PC-3 (cell line): ENCODE data around the gene CCDC7.
"Not testable (repeated sequence)": the region's sequence is repeated elsewhere in the genome, so short reads cannot be mapped to it uniquely, and the experiment has no call there.

Experiments used
- CTCF ChIP-seq: fragments of 300-600 bp; sonication (generic); conservative IDR thresholded peaks from 2 replicates; pipeline ENCODE4 v1.5.1; 2017; ENCODE audit warnings: antibody characterized with exemption, low read depth, mild to moderate bottlenecking, low read length
- EZH2 ChIP-seq: fragments of 300-600 bp; sonication (generic); IDR thresholded peaks from one replicate; pipeline ENCODE4 v1.6.1; 2017; ENCODE audit warnings: antibody characterized with exemption, mild to moderate bottlenecking, low read length; ENCODE audit not compliant: unreplicated experiment
- EZH2phosphoT487 ChIP-seq: fragments of 300-600 bp; sonication (generic); IDR thresholded peaks from 2 replicates; pipeline ENCODE4 v1.6.1; 2018; ENCODE audit warnings: mild to moderate bottlenecking, antibody characterized with exemption, low read length, borderline replicate concordance

GRCh38 chr10:32397163-32397562 lies 48.8 kb upstream of the CCDC7 start:
- not testable (repeated sequence) for TF ChIP-seq CTCF, EZH2phosphoT487, EZH2
